ENCODE measurements around the gene CA12. TPM values are rescaled to one million over a fixed set of nuclear protein-coding genes. Genes with fewer than 3 reads are reported as not detected.

Gene CA12
- total and polyA plus RNA-seq, 12 donors: under 0.01 to 1.4 (median 0.31) TPM; not detected in 2

DNA sequence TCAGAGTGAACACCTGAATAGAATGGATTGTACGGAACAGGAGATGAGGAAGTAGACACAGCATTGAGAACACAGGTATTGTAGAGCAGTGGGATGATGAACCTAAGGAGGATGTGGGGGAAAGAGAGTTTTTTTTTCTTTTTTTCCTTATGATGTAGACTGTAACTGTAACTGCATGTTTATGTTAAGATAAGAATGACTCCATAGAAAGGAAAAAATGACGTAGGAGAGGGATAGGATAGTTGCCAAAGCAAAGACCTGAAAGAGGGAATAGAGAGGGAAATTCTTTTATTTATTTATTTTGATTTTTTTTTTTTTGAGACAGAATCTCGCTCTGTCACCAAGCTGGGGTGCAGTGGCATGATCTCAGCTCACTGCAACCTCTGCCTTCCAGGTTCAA lies 71.0 kb downstream of the CA12 start:
- H3K4me3 ChIP-seq: no peak overlapping the region
- H3K27ac ChIP-seq: no peak overlapping the region
- no peak for DNase-seq
- H3K36me3 ChIP-seq (replicated peaks in 1 of 2): peaks cover 0 to 12% of the 10 kb centered on the region in 2 donors
- TF ChIP-seq POLR2A (IDR thresholded peaks at IDR 0.05): no peak
- TF ChIP-seq, protein P1, sequence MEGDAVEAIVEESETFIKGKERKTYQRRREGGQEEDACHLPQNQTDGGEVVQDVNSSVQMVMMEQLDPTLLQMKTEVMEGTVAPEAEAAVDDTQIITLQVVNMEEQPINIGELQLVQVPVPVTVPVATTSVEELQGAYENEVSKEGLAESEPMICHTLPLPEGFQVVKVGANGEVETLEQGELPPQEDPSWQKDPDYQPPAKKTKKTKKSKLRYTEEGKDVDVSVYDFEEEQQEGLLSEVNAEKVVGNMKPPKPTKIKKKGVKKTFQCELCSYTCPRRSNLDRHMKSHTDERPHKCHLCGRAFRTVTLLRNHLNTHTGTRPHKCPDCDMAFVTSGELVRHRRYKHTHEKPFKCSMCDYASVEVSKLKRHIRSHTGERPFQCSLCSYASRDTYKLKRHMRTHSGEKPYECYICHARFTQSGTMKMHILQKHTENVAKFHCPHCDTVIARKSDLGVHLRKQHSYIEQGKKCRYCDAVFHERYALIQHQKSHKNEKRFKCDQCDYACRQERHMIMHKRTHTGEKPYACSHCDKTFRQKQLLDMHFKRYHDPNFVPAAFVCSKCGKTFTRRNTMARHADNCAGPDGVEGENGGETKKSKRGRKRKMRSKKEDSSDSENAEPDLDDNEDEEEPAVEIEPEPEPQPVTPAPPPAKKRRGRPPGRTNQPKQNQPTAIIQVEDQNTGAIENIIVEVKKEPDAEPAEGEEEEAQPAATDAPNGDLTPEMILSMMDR (IDR thresholded peaks at IDR 0.05): no peak
- no peaks in the 10 kb centered on the region for H3K9me3 ChIP-seq (replicated peaks in 1 of 3)
- H3K4me1 ChIP-seq (replicated peaks in 1 of 2): no peaks in the 10 kb centered on the region
- 87 to 92% (median 91%) methylated on average over 3 of the region's 3 CpGs for WGBS, 4 donors
- intact Hi-C loops (cut with DNase I): no loop called here
- no peaks in the 10 kb centered on the region for H3K27me3 ChIP-seq

DNA sequence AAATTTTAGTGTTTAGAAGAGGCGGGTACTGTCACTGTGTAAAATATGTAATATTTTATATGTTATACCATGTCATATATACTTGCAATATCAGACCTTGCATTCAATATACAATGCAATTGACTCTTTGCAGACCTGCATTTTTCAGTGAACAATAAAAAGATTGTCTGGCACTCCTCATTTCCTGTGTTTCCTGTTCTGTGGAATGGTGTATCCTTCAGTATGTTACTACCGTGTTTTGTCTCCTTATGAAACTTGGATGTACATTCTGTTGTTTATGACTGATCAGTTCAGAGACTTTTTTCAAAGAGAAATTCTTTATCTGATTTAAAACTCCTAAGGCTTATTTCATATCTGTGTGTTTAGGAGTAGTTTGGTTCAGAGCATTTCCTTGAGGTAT lies 72.7 kb downstream of the CA12 start:
- no peaks in the 10 kb centered on the region for H3K9me3 ChIP-seq (replicated peaks in 1 of 3)
- no peak overlapping the region for H3K27ac ChIP-seq
- peaks cover 0 to 27% of the 10 kb centered on the region in 2 donors for H3K36me3 ChIP-seq (replicated peaks in 1 of 2)
- H3K4me3 ChIP-seq: no peak overlapping the region
- H3K27me3 ChIP-seq: no peaks in the 10 kb centered on the region
- WGBS, 4 donors: 84 to 89% (median 87%) methylated on average over 2 of the region's 2 CpGs
- intact Hi-C loops (cut with DNase I): no loop called here
- TF ChIP-seq POLR2A (IDR thresholded peaks at IDR 0.05): no peak
- TF ChIP-seq, protein P1 (IDR thresholded peaks at IDR 0.05): no peak
- no peaks in the 10 kb centered on the region for H3K4me1 ChIP-seq (replicated peaks in 1 of 2)
- no peak for DNase-seq

DNA sequence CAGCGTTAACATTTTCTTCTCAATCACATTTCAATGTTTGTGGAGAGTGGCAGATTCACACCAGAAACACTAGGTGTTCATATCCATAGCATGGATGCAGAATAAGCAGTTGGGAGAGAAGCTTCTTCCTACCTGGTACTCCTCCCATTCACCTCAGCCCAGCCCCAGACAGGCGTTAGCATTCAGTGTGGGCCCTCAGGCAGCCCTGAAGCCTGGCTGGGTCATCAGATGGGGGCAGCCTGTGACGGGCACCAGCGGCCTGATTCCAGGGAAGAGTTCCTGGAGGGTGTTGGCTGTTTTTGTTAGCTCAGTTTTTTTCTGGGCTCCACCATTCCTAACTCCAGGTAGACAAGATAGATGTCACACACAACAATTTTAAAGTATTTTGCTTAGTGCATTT lies 73.2 kb downstream of the CA12 start:
- intact Hi-C loops (cut with DNase I): no loop called here
- Histone ChIP-seq H3K27me3 (no peaks in the 10 kb centered on the region), H3K9me3 (replicated peaks in 1 of 3) (no peaks in the 10 kb centered on the region), H3K4me1 (replicated peaks in 1 of 2) (no peaks in the 10 kb centered on the region), H3K4me3 (no peak overlapping the region), H3K27ac (no peak overlapping the region), H3K36me3 (replicated peaks in 1 of 2) (peaks cover 0 to 27% of the 10 kb centered on the region in 2 donors)
- TF ChIP-seq POLR2A (IDR thresholded peaks at IDR 0.05): no peak
- TF ChIP-seq, protein P1 (IDR thresholded peaks at IDR 0.05): no peak
- 87 to 96% (median 89%) methylated on average over 4 of the region's 4 CpGs for WGBS, 4 donors
- DNase-seq: no peak

DNA sequence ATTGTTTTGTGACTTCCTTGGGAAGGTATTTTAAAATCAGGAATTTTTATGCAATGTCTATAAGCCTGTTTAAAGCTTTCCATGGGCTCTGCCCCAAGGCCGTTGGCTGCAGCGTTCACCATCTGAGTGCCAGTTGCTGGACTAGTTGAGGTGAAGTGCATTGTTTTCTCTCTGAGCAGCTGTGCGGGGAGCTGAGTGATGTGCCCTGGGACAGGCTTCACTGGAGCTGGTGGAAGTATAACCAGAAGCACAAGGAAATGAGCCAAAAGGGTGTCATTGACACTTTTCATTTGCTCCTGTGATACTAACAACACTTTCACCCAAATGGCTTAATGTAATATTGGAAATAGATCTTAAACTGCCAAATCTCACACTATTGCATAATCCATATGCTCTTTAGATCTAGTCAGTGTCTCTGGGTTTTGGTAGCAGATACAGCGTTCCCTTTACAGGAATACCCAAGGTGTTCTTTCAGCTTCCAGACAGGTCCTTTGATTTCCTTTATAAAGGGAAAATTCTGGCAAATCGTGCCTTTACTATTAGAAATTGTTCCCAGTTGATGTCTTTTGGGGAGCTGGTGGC lies 75.1 kb downstream of the CA12 start:
- Histone ChIP-seq H3K27me3 (no peaks in the 10 kb centered on the region), H3K36me3 (replicated peaks in 1 of 2) (peaks cover 0 to 44% of the 10 kb centered on the region in 2 donors), H3K9me3 (replicated peaks in 1 of 3) (no peaks in the 10 kb centered on the region), H3K27ac (no peak overlapping the region), H3K4me3 (no peak overlapping the region), H3K4me1 (replicated peaks in 1 of 2) (no peaks in the 10 kb centered on the region)
- DNase-seq: no peak
- 90 to 100% (median 94%) methylated on average over 5 of the region's 5 CpGs for WGBS, 4 donors
- intact Hi-C loops (cut with DNase I): no loop called here
- TF ChIP-seq, protein P1 (IDR thresholded peaks at IDR 0.05): no peak
- no peak for TF ChIP-seq POLR2A (IDR thresholded peaks at IDR 0.05)
